B cell (primary cell): ENCODE measurements around the gene ZMIZ1.

Source experiments
- EZH2 ChIP-seq: IDR thresholded peaks from 2 replicates; pipeline ENCODE4 v1.6.1; 2012; ENCODE audit warnings: borderline replicate concordance, low read depth, mild to moderate bottlenecking, moderate library complexity, low read length; ENCODE audit not compliant: insufficient read depth, poor library complexity, severe bottlenecking
- TF ChIP-seq, protein P1 (sequence below): fragments of 200-600 bp; IDR thresholded peaks from one replicate; pipeline ENCODE4 v1.8.0; 2022; ENCODE audit warnings: antibody characterized with exemption, mild to moderate bottlenecking

DNA sequence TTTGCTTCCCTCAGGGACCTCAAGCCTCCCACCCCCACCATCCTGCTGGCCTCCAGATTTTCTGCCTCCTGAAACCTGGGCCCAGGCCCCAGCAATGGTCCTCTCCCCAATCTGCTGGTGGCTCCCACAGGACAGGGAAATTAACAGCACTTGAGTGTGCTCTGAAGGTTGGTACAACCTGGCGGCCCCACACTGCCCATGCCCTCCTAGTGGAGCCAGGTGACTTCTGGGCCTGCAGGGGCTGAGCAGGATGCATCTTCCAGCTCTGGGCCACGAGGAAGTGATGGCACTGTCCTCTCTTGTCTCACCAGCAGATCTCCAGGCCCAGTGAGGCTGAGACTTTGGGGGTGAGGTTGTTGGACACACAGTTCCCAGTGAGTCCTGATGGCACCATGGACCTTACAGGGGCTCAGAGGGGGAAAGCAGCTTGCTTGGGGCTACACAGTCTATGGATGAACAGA lies 3.6 kb upstream of the ZMIZ1 start:
- TF ChIP-seq, protein P1, sequence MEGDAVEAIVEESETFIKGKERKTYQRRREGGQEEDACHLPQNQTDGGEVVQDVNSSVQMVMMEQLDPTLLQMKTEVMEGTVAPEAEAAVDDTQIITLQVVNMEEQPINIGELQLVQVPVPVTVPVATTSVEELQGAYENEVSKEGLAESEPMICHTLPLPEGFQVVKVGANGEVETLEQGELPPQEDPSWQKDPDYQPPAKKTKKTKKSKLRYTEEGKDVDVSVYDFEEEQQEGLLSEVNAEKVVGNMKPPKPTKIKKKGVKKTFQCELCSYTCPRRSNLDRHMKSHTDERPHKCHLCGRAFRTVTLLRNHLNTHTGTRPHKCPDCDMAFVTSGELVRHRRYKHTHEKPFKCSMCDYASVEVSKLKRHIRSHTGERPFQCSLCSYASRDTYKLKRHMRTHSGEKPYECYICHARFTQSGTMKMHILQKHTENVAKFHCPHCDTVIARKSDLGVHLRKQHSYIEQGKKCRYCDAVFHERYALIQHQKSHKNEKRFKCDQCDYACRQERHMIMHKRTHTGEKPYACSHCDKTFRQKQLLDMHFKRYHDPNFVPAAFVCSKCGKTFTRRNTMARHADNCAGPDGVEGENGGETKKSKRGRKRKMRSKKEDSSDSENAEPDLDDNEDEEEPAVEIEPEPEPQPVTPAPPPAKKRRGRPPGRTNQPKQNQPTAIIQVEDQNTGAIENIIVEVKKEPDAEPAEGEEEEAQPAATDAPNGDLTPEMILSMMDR: no peak
- TF ChIP-seq EZH2: no peak
